GM18861 (cell line): ENCODE measurements around the gene STAC3.

Experiments
- ATAC-seq: cut with Tn5 transposase; IDR thresholded peaks from one replicate; pipeline ENCODE4 v1.9.1; 2021; ENCODE audit not compliant: unreplicated experiment

STAC3 gene

DNA sequence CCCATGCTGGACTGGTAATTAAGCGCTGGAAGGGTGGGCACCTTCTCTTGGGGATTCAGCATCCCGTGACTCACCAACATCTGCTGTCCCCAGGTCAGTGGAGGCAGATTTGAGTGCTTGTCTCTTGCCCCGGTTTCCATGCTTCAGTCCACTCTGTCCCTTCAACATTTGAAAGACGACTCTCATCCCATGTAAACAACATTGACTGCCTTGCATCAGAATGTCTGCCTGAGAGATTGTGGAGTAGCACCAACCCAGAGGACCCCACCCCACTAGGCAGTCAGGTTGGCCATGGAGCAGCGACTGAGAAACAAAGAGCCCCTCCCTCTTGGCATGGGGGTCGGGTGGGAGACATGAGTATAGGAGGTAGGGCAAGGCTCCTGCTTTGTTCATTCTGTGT is 4.9 kb upstream of the STAC3 start:
- ATAC-seq, result no peak

DNA sequence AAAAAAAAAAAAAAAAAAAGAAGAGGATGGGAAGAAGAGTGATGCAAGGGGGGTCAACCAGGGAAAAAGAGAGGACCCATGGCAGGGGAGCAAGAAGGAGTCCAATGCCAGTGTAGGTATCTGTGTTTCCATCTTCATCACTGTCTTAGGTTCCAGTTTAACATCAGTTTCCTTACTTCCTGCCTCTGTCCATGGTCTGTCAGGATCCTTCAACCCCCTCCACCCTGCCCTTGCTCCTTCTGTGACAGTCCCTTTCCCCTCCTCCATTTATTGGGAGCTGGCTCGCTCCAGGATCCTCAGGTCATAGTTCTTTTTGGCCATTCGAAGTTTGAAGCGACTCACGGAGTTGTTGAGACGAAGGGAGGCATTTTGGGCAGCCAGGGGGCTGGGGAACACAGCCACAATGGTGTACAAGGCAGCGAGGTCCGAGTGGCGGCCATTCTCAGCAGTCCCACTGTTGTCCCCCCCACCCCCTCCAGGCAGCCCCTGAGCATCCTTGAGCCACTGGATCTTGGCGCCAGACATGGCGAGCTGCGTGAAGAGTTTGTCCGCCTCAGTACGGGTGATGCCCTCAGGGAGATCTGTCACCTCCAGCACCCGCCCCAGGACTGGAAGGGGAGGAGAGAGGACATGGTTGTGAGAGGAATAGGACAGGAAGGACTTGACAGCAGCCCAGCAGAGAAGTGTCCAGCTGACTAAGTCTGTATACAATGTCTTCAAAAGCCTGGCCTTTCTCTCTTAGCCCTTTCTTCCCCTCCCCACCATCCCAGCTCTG is 3.7 kb upstream of the STAC3 start:
- ATAC-seq, result no peak

DNA sequence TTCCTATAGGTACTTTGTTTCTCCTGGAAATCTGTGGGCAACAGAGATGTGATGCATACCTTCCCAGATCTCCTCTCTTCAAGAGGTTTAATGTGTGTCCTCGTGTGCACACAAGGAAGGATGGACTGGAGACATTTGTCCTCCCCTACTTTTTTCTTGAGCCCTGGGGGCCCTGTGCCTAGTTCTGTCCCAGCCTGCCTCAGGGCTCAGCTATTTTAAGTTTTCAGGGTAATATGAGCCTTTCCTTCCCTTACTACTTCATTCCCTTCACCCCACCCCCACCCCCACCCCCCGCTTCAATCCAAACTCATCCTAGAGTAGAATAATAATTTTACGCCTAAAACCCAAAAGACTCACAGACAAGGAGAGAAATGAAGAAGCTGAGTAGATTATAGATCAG is 446 bp downstream of the STAC3 start:
- no peak for ATAC-seq

DNA sequence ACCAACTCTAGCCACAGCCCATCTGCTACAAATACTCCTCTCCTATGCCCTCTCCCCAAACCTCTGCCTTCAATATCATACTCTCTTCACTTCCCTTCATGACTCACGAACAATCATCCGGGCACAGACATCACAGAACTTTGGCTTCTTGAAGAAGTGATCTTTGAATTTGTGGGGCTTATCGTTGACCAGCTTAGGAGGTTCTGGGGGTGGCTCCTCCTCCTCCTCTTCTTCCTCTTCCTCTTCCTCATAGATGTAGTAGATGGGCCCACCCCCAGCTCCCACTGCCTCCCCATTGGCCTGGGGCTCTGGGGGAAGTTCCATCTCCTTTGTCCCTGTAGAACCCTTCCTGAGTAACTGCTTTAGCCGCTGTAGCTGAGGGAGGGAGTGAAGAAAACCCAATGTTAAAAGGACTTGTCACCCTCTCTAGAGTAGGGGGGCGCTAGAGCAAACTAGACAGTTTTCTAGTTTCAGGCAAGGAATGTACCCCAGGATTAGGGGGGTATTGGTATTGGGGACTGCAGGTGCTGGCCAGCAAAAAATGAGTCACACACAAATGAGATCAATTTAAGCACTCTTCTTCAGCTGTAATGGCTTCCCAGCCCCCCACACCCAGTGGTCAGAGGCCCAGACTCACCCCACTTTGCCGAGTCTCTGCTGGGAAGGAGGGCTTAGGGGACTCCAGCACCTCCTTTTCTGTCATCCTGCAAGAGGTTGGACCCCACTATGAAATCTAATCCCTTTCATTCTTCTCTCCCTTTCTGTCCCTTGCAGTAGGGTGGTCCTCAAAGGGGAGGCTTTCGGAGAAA is 1.8 kb downstream of the STAC3 start:
- ATAC-seq, result no peak

GRCh38 chr12:57247041-57247440 is 3.9 kb downstream of the STAC3 start:
- no peak for ATAC-seq

- no peak for ATAC-seq
Observed at GRCh38 chr12:57244312-57244696, 6.7 kb downstream of the STAC3 start.

DNA sequence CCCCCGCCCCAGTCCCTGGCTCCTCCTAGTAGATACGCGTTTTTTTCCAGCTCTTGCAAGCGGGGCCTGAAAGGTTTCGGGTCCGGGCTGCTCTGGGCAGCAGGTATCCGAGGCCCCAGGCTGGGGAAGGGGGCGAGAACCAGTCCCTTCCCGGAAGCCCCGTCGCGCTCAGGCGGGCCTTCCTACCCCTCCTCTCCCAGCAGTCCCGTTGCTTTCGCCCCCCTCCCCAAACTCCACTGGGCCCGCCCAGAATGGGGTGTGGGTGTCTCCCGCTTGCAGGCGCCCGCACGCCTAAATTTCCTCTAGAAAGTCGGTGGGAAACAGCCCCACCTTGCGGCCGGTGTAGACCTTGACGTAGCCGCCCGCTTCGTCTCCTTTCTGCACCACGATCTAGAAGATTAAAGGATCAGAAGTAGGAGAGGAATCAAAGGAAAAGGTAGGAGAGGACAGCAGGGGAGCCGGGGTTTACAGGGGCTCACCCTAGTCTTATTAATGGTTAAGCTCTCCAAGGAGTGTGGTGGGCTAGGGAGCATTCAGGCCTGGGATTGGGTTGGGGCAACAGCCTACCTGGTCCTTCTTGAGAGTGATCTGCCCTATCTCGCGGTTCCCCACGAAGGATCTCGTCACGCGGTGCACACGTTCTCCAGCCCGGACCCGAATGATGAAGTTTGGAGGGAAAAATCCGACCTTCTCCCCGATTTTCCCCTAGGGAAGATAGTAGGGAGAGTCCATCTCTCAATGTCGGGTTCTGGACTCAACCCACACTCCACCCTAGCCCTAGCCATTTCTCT is 7.3 kb downstream of the STAC3 start:
- ATAC-seq, result no peak

- peak; percentile 41 for ATAC-seq
Observed at GRCh38 chr12:57242691-57243454, 8.1 kb downstream of the STAC3 start.

DNA sequence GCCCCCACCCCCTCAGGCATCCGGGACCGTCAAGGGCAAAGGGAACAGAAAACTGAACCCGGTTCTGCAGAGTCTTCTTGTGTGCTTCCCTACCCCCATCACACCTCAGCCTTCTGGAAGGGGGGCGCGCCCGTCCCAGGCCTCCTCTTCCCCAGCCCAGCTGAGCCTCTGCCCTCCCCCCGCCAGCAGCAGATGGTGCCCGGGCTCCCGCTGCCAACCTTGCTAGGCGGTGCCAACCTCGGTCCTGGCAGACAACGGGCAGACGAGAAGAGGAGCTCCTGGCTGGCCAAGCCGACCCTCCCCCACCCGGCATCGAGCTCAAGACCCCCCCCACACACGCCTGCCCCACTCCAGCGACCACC is 8.7 kb downstream of the STAC3 start:
- no peak for ATAC-seq

- ATAC-seq, result no peak
Observed at GRCh38 chr12:57241402-57242310, 9.3 kb downstream of the STAC3 start.

GRCh38 chr12:57240926-57241401 is 10.0 kb downstream of the STAC3 start:
- no peak for ATAC-seq

DNA sequence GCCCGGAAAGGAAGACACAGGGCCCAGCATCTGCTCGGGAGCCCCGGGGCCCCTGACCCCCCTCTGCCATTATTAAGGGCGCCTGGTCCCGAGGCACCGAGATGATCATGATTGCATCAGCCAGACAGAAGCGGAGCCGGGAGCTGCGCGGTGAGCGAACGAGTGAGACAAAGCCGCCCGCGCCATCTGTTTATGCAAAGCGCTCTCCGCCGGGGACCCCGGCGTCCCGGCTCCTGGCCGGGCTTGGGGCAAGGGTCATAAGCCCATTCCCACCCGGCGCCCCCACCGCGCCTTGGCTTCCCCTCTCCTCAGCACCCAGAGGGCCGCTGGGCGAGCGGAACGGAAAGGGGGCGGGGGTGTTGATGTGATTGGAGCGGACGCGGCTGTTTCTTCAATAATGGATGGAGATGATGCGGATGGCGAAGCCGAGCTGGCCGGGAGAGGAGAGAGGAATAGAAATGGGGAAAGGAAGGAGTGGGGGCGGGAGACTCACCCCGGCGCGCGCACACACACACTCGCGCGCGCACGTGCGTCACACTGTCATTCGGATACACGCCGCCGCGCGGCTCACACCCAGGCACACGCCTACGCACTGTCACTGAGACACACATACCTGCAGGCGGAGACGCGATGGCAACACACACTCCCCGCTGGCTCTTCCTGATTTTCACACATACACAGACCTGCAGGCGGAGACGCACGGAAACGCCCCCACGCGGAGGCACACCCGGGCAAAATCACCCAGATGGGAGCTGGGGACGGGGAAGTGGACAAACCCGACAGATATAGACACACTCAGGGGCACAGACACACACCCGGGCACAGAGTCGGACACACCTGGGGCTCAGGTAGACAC is 10.7 kb downstream of the STAC3 start:
- no peak for ATAC-seq

DNA sequence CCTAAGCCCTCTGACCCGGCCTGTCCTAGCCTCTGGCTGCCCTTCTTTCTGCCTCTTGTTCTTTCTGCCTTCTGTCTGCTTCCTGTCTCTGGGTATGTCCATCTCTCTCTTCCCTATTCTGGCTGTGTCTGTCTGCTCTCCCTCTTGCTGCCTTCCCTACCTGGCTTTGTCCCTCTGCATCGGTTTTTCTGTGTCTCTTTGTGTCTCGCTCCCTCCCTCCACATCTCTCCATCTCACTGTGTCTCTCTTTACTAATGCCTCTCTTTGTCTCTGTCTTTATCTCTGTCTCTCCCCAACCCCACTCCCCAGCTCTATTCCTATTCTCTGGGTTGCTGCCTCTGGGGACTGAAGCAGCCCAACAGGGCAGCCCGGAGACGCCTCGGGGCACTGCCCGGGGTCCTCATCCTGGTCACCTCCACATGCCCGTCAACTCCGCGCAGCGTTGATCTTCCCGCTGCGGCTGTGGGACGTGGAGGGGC is 11.4 kb downstream of the STAC3 start:
- no peak for ATAC-seq

DNA sequence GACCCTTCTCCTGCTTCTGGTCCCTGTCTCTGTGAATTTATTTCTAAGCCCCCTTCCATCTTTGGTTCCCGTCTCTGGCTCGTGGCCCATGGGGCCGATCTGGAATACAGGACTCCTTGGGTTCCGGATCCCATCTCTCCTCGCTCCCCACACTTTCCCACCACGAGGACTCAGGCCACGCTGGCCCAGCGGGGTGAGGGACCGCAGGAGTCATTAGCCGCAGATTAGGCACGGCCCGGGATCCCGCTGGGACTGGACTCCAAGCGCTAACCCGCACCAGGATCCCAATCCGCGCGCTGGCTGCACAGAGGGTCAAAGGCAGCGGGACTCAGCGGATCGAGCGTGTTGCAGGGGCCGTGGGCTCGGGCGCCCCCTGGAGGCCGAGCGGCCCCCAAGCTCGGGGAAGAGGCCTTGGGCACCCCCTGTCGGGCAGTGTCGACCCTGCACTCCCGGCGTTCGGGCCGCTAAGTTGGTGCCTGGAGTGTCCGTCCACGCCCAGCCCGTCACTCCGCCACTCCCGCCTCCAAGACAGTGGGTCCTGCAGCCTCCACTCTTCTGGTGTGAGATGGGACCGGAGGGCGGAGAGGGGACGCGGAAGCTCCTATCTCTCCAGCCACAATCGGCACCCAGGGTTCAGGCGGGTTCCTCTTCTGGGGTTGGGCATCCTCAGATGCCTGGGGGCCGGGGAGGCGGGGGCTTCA is 12.0 kb downstream of the STAC3 start:
- ATAC-seq, result peak; percentile 49

DNA sequence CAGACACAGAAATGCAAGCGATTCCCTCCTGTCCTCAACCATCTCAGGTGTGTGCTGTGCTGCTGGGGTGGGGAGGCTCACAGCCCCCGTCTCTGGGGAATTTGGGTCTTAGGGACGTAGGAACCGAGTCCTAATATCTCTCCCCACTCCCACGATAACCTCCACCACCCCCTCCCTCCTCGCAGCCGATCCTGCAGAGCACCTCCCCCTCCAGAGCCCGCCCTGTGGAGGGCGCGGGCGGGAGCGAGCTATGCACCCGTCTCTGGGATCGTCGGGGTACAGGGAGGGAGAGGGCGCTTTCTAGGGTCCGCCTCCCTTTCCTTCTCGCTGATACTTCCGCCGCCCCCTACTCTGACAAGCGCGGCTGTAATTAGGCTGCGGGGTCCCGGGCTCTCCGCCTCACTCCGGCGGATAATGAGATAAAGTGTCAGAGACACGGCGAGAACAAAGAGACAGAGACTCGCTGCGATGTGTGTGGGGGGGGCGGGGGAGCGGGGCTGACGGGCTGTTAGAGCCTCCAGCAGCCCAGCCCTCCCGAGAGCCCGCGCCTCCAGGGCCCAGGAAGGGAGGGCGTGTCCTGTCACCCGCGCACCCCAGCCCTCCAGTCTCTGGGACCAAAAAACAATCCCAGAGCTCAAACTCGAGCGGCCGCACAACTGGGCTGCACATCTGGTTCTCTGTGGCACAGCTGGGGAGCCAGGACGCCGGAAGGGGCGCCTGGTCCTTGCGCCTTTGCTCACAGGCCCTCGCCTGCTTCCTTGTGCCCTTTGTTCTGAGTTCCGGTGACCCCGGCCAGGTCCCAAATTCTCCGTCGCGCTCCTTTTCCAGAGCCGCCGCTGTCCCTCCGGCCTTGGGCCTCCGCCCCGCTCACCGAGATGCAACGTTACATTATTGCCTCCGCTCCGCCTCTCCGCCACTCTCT is 12.8 kb downstream of the STAC3 start:
- ATAC-seq, result no peak

- no peak for ATAC-seq
Observed at GRCh38 chr12:57237596-57237931, 13.4 kb downstream of the STAC3 start.

DNA sequence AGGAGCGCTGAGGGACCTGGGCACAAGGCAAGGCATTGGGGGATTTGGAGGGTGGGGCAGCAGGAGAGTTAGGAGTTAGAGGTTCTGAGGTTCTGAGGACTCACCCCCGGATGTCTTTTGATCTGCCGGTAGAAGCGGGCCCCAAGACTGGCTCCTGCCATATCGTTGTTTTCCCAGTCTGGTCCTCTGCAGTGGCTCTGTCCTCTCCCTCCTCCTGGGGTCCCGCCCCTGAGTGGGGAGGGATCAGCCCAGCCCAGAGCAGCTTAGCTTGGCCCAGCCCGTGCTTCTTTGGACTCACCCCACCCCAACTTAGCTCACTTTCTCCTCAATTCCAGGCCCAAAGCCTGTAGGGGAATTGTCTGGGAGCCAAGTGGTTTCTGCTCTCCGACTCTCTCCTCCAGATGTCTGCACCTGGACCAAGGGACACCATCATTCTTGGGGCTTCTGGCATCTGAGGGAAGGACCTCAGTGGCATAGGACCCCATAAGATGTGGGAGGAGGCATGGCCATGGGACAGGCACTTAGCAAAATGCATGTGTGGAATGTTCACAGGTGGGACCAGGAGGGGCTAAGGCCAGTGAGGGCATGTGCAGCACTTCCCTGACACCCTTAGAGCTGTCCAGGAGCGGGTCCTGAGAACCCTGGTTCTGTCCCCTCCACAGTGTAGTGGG is 13.9 kb downstream of the STAC3 start:
- ATAC-seq, result no peak
